Activated naive CD8-positive, alpha-beta T cell treated with anti-CD3 and anti-CD28 coated beads, Interleukin-2, amount 50 U/mL, for 16 hours (primary cell): ENCODE measurements around the gene GRM1.
"Not testable (repeated sequence)": the region's sequence is repeated elsewhere in the genome, so short reads cannot be mapped to it uniquely, and the experiment has no call there.

Experiments used
- DNase-seq: peaks from one replicate; pipeline ENCODE4 v3.0.0-alpha.2; 2020; ENCODE audit warnings: low read depth, low spot score

The GRM1 gene

GRCh38 chr6:146191166-146191565 lies 162.3 kb downstream of the GRM1 start:
- no peak for DNase-seq

- no peak for DNase-seq
These were observed 162.8 kb downstream of the GRM1 start for GRCh38 chr6:146191612-146192011.

- no peak for DNase-seq
These were observed 165.6 kb downstream of the GRM1 start for GRCh38 chr6:146194434-146194833.

- no peak for DNase-seq
These were observed 171.3 kb downstream of the GRM1 start for GRCh38 chr6:146200176-146200575.

GRCh38 chr6:146202570-146202969 lies 173.7 kb downstream of the GRM1 start:
- no peak for DNase-seq

- DNase-seq = no peak
These were observed 181.1 kb downstream of the GRM1 start for GRCh38 chr6:146209942-146210341.

- DNase-seq = no peak
These were observed 181.7 kb downstream of the GRM1 start for GRCh38 chr6:146210406-146211083.

GRCh38 chr6:146211646-146212045 lies 182.8 kb downstream of the GRM1 start:
- DNase-seq = no peak

- DNase-seq = no peak
These were observed 183.9 kb downstream of the GRM1 start for GRCh38 chr6:146212781-146213180.

GRCh38 chr6:146219101-146219500 lies 190.2 kb downstream of the GRM1 start:
- no peak for DNase-seq

GRCh38 chr6:146224449-146224848 lies 195.6 kb downstream of the GRM1 start:
- DNase-seq = no peak

GRCh38 chr6:146224988-146225387 lies 196.1 kb downstream of the GRM1 start:
- no peak for DNase-seq

- no peak for DNase-seq
These were observed 211.5 kb downstream of the GRM1 start for GRCh38 chr6:146240322-146240721.

- DNase-seq = no peak
These were observed 211.9 kb downstream of the GRM1 start for GRCh38 chr6:146240807-146241206.

GRCh38 chr6:146243646-146244045 lies 214.8 kb downstream of the GRM1 start:
- DNase-seq = not testable (repeated sequence)

- no peak for DNase-seq
These were observed 215.8 kb downstream of the GRM1 start for GRCh38 chr6:146244630-146245143.

GRCh38 chr6:146246028-146246427 lies 217.2 kb downstream of the GRM1 start:
- no peak for DNase-seq

- no peak for DNase-seq
These were observed 224.8 kb downstream of the GRM1 start for GRCh38 chr6:146253691-146254090.

GRCh38 chr6:146258206-146258605 lies 229.3 kb downstream of the GRM1 start:
- DNase-seq = no peak

- DNase-seq = no peak
These were observed 232.0 kb downstream of the GRM1 start for GRCh38 chr6:146260886-146261285.

- no peak for DNase-seq
These were observed 236.2 kb downstream of the GRM1 start for GRCh38 chr6:146265056-146265455.

- DNase-seq = no peak
These were observed 238.6 kb downstream of the GRM1 start for GRCh38 chr6:146267447-146267846.

- no peak for DNase-seq
These were observed 239.1 kb downstream of the GRM1 start for GRCh38 chr6:146267946-146268345.

GRCh38 chr6:146269482-146269881 lies 240.6 kb downstream of the GRM1 start:
- DNase-seq = no peak
